Putamen (tissue), 1 donor: ENCODE data around the gene NOS2.
"Not testable (repeated sequence)": the region's sequence is repeated elsewhere in the genome, so short reads cannot be mapped to it uniquely, and the experiment has no call there.

Experiments used
- DNase-seq: peaks from one replicate; pipeline ENCODE4 v3.0.0-alpha.2; 2016; ENCODE audit warnings: low spot score

Gene NOS2

DNA sequence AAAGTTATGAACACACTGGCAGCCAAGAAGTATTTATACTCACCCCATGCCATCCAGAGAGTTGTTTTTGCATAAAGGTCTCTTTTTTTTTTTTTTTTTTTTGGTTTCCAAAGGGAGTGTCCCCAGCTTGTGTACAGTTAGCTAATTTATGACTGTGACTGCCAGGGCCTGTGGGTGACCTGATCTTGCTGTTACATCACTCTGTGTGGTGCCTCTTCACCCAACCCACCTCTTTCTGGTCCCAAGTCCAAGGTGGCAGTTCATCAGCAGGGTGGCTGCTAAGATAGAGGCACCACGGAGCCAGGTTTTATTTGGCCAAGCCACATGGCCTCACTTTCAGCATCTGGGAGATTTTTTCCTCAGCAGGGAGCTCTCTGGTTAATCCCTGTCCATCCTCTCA is at the start of gene NOS2:
Gene NOS2, minus strand, starts transcription at position 8 of the 400 bp plus-strand sequence. CDS start 1,720 bp downstream, outside the sequence.
- DNase-seq, result no peak

GRCh38 chr17:27849474-27850185 is 49.3 kb upstream of the NOS2 start:
- DNase-seq, result no peak

DNA sequence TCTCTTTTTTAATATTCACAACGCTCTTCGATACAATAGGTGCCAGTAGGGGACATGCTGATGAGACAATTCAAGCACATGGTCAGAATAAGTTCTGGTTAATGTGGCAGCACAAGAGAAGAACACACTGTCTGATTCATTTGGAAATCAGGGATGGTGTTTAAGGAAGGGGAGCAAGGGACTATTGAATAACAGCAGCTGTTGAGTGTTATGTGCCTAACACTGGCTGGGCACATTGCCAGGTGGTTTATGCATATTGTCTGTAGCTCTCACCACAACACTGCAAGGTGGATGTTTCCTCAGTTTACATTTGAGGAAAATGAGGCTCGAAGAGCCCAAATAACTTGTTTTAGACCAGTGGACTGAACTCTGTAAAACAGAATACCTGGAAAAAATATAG is 48.6 kb upstream of the NOS2 start:
- DNase-seq, result no peak

- not testable (repeated sequence) for DNase-seq
Measured at GRCh38 chr17:27846808-27847307, 46.5 kb upstream of the NOS2 start.

DNA sequence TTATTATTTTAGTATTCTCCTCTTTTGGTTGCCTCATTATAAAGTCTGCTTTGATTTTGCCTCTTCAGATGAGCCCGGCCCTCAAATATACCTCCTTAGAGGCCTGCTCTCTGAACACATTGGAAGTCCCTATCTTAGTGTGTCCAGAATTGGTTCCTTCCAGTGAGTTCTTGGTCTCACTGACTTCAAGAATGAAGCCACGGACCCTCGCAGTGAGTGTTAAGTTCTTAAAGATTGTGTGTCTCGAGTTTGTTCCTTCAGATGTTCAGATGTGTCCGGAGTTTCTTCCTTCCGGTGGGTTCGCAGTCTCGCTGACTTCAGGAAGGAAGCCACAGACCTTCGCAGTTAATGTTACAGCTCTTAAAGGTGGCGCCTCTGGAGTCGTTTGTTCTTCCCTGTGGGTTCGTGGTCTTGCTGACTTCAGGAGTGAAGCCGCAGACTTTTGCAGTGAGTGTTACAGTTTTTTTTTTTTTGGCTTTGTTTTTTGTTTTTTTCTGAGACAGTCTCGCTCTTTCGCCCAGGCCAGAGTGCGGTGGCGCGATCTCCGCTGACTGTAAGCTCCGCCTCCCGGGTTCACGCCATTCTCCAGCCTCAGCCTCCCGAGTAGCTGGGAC is 45.8 kb upstream of the NOS2 start:
- DNase-seq, result no peak

GRCh38 chr17:27845264-27846041 is 45.1 kb upstream of the NOS2 start:
- no peak for DNase-seq

GRCh38 chr17:27840688-27841087 is 40.4 kb upstream of the NOS2 start:
- DNase-seq, result no peak

DNA sequence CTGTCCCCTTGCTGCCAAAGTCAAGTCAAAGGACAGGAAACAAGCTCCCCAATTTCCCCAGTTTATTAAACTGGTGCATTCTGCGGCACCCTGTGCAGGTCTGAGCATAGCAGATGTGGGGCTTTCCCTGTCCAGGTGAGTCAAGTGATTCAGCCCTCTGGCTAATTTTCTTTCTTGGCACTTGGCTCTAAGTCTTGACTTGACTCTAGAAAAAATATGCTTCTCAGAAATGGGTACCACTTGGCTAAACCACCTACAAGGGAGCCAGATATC is 40.0 kb upstream of the NOS2 start:
- DNase-seq, result not testable (repeated sequence)

DNA sequence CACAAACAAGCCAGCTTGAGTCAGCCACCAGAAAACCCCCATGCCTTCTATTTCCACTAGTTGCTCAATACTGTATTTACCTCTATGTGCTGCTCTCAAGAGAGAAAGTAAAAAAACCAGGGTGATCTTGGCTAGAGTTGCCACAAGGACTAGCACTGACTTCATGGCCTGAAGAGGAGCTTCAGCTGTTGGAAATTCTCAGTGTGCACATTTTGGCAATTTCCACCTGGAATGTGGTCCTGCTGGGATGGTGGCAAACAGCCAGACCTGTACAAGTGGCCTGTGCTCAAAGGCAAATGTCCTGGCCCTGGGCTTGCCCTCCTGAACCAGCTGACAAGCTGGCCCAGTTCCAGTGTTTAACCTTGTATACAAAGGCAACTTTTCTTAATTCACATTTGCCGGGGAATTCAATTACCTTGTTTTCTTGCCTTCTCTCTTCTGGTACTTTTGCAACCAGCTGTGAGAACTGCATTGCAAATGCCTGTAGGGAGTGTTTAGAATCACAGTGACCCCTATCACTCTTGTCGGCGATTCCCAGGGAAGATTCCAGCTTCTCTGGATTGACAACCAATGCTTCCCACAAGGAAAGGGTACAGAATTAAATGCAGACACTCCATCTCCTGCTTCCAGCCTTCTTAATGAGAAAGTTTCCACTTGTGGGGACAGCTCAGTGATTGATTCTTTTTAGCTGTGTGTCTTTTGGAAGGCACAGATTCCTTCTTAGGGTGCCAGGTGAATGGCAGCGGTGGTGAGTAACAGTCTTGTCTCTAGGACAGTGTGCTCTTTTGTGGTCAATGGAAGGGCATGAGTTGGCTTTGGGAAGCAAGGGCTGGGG is 39.5 kb upstream of the NOS2 start:
- DNase-seq, result not testable (repeated sequence)

GRCh38 chr17:27838607-27839006 is 38.3 kb upstream of the NOS2 start:
- DNase-seq, result not testable (repeated sequence)

GRCh38 chr17:27837769-27838168 is 37.4 kb upstream of the NOS2 start:
- not testable (repeated sequence) for DNase-seq

GRCh38 chr17:27836651-27837050 is 36.3 kb upstream of the NOS2 start:
- no peak for DNase-seq

GRCh38 chr17:27834571-27834970 is 34.2 kb upstream of the NOS2 start:
- DNase-seq, result no peak

DNA sequence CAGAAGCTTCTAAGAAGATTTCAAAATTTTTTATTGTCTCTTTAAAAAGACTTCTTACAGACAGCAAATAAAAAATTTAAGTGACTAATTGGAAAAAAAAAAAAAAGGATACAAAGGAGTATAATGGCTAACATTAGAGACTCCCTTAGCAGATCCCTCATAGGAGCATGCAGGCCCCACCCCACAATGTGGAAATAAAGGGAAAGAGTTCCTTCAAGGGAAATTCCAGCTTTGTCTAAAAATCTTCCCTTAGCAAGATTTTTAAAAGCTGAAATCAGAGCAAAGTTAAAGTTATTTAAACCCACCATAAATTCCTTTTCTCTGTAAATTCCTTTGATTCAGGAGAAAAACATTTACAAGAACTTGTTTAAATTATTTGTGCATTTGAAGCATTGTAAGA is 32.5 kb upstream of the NOS2 start:
- DNase-seq, result no peak

GRCh38 chr17:27829888-27830287 is 29.6 kb upstream of the NOS2 start:
- DNase-seq, result not testable (repeated sequence)

- not testable (repeated sequence) for DNase-seq
Measured at GRCh38 chr17:27829143-27829711, 28.9 kb upstream of the NOS2 start.

GRCh38 chr17:27825459-27825858 is 25.1 kb upstream of the NOS2 start:
- DNase-seq, result no peak

DNA sequence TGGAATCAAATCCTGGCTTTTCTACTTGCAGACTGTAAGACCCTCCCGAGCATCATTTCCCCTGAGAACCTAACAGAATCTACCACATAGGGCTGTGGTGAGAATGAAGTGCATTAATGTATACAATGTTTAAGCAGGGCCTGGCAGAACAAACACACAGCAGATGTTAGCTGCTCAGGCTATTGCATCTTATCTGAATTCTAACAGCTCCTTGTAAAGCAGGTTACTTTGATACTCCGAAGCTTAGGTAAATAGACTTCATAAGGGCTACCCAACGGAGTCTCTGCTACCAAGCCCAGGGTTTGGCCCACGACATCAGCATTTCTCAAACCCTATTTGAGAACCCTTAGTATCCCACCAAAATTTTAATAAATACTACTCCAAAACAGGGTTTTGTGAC is 24.4 kb upstream of the NOS2 start:
- no peak for DNase-seq

GRCh38 chr17:27824176-27824715 is 23.9 kb upstream of the NOS2 start:
- no peak for DNase-seq

- DNase-seq, result not testable (repeated sequence)
Measured at GRCh38 chr17:27822108-27822507, 21.8 kb upstream of the NOS2 start.

DNA sequence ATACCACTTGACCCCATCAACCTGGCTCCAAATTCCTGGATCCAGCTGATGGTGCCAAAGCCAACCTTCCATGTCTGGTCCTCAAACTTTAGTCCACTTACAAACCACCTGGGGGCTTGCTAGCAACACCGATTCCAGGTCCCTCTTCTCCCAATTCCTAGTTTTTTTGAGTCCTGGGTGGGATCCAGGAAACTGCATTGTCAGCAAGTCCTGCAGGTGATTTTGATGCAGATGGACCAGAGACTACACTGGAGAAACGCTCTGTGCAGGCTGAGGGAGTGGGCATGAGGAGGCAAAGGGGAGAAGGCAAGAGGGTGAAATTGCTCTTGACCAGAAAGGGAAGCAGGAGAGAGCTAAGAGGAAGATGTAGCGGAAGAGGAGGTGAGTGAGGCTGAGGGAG is 21.0 kb upstream of the NOS2 start:
- DNase-seq, result no peak
